Activated CD4-positive, CD25-positive, alpha-beta regulatory T cell treated with anti-CD3 and anti-CD28 coated beads, Interleukin-2, amount 50 U/mL, for 24 hours (primary cell): ENCODE measurements around the gene GIT2.
"Not testable (repeated sequence)": the region's sequence is repeated elsewhere in the genome, so short reads cannot be mapped to it uniquely, and the experiment has no call there.

Experiments
- ATAC-seq, 2 donors: fragments of 150-1000 bp; cut with Tn5 transposase; one replicate each; pipeline ENCODE4 v1.10.0; 2021; ENCODE audit warnings: mild to moderate bottlenecking in 1 of 2, moderate library complexity in 1 of 2

Gene GIT2

DNA sequence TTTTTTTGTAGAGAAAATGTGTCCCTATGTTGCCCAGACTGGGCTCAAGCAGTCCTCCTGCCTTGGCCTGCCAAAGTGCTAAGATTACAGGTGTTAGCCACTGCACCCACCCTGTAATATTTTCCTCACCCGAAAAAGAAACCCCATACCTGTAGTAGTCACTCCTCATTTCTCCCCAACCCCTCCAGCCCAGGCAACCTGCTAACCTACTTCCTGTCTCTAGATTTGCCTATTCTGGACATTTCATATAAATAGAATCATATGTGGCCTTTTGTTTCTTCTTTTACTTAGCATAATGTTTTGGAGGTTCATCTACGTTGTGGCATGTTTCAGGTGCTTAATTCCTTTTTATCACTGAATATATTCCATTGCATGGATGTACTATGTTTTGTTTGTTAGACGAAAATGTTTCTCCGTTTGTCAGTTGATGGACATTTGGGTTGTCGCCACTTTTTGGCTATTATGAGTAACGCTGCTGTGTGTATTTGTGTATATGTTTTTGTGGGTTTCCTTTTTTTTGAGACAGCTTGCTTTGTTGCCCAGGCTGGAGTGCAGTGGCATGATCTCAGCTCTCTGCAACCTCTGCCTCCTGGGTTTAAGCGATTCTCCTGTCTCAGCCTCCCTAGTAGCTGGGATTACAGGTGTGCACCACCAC lies 9.3 kb upstream of the GIT2 start:
- ATAC-seq = peak; percentile 51 to 60

DNA sequence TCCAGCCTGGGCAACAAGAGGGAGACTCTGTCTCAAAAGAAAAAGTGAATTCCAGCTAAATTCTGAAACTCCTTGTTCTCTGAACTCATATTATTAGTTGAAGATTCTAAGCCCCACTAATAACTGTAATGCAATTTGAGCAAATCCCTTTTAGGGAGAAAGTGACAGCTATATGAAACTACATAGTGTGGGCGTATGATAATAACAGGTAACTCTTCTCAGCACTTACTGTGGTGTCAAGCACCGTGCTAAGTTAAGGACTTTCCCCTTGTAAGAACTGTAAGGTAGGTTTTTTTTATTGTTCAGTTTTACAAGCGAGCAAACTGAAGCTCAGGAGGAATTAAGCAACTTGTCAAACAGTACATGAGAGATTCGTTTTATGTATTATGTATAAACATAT lies 8.4 kb upstream of the GIT2 start:
- peak; percentile 83 for ATAC-seq

DNA sequence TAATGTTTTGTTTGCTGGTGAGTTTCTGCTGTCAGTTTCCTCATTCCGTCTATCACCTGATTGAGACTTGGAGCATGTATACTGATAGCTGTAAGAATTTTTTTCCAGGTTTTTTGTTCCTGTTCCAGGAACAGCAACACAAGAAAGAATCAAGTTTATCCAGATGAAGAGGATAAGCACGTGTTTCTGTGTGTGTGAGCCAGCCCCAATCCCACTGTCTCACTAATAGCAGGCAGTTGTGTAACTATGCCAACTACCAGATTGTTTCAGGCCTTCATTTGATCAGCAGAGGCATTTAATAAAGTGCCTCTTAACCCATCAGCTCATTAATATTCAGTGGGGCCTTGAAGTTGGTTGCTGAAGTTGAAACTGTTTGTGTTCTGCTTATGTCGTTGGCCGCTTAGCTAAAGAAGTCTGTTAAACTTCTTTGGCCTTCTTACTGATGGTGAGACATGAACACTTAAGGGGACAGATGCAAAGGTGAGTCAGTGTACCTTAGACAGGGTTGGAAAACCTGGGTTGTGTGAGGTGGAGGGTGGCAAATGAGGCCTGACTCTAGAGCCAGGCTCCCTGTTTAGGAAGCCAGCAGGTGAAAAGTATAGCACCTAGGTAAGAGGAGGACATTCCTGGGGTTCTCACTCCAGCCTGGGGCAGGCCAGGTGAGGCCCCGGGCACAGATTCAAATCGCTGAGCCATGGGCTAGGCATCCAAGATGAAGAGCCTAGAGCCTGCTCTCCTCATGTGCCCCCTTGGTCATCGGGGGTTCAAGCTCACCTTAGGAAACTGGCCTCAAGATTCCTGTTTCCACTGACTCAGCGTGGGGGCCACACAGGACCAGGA lies 6.7 kb upstream of the GIT2 start:
- ATAC-seq = no peak

DNA sequence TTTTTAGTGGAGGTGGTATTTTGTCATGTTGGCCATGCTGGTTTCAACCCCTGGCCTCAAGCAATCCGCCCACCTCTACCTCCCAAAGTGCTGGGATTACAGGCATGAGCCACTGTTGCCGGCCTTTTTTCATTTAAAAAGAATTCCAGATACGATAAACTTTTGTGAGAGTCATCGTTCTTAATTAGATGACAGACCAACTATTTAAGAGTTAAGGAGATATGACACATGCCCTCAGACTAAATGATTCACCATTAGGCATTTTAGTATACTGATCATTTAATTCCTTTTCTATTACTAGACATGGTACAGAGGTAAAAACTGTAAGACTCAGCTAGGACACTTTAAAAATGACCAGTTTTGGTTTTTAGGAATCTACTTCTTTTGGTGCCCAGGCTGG lies 5.4 kb upstream of the GIT2 start:
- ATAC-seq = peak in 1 of 2 donors; percentile 9

DNA sequence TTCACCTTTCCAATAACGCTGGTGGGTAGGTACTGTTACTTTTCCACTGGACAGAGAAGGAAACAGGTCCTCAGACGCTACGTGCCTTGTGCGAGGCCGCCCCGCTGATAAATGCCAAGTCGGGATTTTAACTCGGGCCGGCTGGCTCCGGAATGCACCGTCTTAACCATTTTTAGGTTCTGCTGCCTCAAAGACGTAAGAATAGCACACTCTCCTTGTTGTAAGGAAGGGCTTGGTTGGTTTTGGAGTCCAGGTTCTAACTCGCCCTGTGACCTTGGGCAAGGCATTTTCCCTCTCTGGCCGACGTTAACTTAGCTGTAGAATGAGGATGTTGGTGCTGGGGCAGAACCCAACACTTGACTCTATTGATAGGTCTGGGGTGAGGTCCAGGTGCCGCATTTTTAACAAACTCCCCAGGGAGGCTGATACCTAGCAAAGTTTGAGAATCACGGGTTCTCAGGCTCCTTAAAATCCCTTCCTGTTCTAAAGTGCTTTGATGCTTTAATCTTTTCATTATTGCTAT lies 3.9 kb upstream of the GIT2 start:
- ATAC-seq = no peak

DNA sequence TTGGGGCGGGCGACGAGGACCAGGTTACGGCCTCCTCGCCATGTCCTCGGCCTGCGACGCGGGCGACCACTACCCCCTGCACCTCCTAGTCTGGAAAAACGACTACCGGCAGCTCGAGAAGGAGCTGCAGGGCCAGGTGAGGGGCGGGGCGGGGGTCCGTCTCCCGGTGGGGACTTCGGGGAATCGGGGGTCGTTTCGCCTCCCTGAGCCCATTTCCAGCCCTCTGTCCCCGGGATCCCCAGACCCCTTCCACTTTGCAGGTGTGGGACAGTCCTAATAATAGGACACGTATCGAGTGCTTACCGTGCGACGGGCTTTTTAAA lies 3.4 kb upstream of the GIT2 start:
- no peak for ATAC-seq

DNA sequence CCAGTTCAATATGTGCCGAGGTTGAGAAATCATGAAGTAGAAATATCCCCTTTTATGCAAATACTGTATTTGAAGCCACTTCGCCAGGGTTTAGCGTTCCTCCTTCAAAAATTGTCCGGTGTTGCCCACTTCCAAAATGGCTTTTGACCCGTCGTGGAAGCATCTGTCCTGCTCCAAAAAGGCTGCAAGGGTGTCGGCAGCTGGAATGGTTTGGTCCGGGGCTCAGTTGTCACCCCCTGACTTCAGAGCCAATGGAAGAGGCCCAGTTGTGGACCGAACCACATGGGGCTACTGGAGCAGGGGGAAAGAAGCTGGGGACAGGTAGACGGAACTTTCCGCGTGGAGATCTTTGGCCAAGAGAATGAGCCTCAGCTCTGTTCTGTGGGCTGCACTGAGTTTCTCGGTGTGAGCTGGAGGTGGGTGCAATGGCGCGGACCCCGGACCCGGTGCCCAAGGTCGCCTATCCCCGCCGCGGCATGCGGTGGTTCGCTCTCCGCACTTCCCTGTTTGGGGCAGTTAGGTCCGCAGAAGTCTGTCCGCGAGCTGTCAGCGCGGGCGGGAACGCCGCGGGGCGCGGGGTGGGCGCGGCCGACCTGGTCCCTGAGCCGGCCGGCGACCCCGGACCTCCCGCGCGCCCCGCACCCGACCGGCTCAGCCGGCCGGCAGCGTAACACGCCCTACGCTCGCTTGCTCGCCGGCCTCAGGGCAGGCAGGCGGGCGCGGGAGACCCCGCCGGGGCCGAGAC lies 2.9 kb upstream of the GIT2 start, which contains the start of gene ANKRD13A:
ANKRD13A (plus strand) TSS at position 527 of the 745 bp plus-strand sequence. CDS start 259 bp downstream, outside the sequence.
- ATAC-seq = peak; percentile 65 to 67

DNA sequence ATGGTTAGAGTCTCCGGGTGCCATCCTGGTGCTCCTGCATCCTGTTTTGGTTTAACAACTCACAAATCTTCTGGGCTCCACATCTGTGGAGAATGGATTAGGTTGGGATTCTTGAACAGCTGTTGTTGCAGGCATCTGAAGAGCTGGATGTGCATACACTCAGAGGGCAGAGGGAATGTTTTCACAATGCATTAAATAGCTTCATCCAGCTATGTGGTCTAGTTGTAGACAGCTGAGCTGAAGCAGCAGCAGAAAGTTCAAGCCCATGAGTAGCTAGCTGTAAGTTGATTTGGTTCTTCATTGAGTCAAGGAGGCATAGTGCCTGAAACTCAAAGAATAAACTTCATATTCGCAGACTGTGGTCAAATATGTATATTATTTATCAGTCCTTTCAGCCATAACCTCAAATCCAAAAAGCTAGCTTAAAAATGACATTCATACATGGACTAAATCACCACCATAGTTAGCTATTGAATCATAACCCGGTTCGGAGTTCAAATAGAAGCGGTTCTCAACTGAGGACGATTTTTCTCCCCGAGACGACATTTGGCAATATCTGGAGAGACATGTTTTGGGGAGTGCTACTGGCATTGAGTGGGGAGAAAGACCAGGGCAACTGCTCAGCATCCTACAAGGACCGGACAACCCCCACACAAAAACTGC lies 2.2 kb upstream of the GIT2 start:
- ATAC-seq = no peak

DNA sequence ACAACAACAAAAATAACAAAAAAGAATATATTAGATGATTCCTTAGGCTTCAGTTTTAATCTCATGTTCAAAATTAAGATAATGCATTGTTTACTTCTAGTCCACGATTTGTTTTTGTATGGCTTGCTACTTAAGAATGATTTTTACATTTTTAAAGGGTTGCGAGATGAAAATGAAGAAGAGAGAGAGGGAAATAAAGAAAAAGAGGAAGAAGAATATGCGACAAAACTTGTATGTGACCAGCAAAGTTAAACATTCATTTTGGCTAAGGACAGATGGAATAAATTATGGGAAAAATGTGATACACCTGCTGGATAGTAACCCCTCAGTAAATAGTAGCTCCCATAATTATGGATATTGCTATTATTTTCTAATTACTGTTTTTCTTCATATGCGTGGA lies 1.2 kb upstream of the GIT2 start:
- ATAC-seq = no peak

DNA sequence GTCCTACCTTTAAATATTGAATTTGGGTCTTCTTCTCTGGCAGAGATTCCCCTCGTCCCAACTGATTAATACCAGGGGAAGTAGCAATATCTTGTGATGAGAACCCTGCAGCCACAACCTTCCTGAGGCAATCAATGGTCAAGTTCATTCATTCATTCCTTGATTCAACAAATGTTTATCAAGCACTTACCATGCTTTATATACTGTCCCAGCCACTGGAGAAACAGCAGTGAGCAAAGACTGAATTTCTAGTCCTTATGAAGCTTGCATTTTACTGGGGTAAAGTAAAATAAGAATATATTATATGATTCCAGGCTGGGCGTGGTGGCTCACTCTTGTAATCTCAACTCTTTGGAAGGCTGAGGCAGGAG lies 300 bp upstream of the GIT2 start:
- no peak for ATAC-seq

DNA sequence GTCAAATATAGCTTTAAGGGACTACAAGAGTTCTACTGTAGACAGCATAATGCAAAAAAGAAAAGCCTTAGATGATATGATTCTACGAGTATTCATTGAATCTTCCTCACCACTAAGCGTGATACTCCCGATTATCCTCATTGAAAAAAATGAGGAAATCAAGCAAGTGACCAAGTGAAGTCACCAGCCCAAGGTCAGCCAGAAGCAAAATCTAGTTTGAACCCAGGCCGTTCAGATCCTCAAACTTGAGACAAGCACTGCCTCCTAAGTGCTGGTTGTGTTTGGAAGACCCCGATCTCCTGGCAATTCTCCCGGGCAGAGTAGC lies 845 bp downstream of the GIT2 start:
- ATAC-seq = no peak

DNA sequence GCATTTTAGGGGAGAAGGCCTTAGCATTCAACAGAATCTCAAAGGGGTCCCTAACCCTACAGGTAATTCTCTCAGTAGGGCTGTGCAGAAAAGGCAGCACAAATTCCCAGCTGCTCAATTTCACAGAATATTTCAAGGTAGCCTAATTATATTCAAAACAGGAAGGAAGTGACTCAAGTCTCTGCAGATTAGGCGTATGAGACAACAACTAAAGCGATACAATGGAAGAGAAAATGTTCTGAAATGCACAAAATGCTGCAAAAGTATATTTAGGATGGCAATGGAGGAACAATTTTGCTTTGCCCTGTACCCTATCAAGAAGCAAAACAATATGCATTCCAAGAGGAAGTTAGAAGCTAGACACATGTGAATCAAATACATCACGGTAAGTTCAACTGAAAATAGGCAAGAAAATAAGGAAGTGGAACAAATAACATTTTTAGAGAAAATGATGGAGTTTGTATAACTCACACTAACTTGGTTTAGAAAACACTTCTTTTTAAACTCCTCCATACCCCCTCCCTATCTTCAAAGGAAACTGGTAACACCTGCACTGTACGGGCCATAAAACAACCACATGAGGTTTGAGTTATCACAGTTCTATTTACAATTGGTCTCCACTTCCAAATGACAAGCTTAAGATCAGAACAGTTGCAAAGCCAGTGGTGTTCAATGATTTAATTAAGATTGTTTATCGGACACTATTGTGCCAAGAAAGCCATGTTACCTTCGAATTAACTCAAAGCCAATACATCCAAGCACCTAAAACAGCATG lies 1.6 kb downstream of the GIT2 start:
- no peak for ATAC-seq

DNA sequence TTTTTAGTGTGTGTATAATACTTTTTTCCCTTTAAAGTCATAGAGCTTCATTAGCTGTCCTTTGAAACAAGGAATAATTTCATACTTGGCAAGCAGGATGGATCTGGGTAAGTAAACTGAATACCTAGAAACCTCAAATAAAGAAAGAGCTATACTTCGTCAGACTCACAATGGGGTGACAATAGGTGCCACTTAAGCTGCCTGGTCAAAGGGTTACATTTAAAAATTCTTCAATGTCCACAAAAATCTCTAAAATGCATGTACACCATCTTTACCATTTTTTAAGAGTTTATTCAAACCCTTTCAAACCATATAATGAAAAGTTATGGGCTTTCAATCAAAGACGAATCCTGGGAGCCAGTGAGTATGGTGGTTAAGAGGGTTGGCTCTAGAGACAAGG lies 3.1 kb downstream of the GIT2 start:
- ATAC-seq = no peak

DNA sequence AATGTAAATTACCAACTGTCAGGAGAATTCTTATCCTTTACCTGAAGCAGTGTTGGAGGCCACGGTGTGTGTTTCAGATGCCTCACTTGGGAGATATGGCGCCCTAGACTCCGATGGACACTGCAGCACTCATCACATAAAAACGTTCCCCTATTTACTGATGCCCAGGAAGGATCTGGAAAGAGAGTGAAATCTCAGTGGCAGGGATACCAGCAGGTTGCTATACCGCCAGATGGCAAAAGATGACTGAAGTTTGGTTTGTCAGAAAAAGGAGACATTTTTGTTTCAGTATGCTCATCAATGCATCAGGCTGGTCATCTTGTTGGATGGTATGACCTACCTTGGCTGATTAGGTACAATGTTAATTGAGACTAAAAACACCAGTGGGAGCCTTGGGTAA lies 4.6 kb downstream of the GIT2 start:
- ATAC-seq = no peak

DNA sequence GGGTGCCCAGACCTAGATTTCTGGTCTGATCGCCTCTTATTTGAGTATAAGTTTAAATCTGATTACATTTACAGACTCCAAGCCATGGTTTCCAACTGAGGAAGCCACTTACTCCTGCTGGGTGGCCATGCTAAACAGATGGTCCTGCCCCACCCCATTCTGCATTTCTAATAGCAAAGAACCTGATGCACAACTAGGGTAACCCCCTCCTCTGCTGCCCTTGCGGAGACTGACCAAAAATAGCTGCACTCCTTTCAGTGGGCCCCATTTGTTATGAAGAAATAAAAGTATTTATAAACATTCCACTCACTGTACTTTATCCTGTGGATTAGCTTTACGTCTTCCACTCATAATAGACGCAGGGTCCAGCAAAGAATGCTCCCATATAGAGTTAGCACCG lies 6.8 kb downstream of the GIT2 start:
- no peak for ATAC-seq

DNA sequence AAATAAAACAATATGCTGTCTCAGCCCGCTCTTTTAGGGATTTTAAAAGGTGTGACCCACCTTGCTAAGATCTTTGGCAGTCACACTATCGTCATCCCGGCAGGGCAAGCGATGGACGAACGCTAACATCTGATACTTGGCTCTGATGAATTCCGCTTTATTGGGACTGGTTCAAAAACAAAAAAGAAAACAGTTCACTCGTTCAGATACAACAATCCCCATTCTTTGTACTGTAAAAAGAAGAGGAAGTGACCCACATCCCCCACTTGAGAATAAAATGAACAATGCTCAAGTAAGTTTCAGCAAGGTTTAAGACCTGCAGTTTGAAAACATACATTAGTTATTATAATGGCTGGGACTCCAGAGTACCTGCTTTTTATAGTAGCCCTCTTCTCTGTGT lies 7.3 kb downstream of the GIT2 start:
- ATAC-seq = no peak

DNA sequence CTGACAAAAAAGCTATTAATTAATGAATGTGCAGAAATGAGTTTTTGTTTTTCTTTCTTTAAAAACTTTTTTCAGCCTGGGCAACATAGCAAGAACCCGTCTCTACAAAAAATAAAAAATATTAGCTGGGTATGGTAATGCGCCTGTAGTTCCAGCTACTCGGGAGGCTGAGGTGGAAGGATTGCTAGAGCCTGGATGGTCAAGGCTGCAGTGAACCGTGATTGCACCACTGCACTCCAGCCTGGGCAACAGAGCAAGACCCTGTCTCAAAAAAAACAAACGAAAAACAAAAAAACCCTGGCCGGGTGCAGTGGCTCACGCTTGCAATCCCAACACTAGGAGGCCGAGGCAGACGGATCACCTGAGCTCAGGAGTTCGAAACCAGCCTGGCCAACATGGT lies 7.9 kb downstream of the GIT2 start:
- ATAC-seq = no peak

DNA sequence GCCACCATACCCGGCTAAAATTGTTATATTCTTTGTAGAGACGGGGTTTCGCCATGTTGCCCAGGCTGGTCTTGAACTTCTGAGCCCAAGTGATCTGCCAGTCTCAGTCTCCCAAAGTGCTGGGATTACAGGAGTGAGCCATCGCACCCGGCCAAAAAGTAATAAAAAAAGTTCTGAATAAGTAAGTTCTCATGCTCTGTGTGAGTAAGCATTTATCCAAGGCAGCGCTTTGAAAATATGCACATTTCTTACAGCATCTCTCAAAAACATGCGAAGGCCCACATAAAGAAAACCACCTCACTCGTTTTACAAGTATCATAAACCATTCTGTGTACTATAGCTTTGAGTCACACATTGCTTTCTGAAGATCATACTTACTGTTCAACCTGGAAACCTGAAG lies 8.6 kb downstream of the GIT2 start:
- peak; percentile 90 to 96 for ATAC-seq

DNA sequence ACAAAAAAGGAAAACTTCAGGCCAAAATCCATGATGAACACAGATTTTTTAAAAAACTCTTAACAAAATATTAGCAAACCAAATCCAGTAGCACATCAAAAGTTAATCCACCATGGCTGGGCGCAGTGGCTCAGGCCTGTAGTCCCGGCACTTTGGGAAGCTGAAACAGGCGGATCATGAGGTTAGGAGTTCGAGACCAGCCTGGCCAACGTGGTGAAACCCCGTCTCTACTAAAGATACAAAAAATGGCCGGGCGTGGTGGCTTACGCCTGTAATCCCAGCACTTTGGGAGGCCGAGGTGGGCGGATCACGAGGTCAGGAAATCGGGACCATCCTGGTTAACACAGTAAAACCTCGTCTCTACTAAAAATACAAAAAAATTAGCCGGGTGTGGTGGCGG lies 9.9 kb downstream of the GIT2 start:
- ATAC-seq = not testable (repeated sequence)

DNA sequence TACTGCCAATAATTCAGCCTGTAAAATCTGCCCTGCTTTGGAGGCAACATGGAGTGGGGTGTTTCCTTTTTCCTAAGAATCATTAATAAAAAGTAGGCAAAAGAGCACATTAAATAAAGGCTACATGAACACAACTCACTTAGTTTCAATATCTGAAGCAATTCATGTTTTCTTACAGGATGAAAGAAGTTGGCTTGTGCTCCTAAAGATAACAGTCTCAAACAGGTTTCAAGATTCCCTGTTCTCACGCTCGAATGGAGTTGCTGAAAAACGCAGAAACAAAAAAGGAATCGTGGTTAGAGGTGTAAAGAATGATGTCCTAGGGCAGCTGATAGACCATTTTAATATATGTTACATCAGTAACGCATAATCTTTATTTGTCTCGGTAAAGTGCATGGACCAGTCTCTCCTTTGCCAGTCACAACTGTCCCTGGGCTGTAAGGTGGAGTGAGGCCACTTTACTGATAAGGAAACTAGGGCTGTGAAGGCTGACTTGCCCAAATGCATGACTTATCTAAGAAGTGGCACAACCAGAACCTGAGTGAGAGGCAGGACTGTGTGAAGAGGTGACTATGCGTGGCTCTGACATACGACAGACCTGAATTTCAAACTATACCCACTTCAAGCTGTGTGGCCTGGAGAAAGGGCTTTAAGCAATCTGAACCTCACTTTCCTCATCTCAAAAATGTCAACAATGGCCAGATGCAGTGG lies 12.6 kb downstream of the GIT2 start:
- ATAC-seq = no peak

DNA sequence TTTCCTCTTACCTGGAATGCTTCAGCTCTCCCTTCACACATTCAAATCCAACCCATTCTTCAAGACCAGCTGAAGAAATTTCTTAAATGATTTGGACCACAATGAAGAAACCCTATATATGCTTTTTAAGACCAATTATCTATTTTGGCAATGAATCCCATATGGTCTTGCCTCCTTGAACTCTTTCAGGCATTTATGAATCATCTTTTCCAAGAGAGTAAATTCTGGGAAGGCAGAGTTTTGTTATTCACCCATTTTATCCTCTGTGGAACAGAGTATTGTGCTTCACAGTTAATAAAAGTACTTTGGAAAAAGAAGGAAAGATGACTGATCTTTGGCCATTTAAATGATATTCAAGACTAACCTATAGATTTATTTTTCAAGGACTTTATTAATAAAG lies 14.0 kb downstream of the GIT2 start:
- ATAC-seq = no peak

DNA sequence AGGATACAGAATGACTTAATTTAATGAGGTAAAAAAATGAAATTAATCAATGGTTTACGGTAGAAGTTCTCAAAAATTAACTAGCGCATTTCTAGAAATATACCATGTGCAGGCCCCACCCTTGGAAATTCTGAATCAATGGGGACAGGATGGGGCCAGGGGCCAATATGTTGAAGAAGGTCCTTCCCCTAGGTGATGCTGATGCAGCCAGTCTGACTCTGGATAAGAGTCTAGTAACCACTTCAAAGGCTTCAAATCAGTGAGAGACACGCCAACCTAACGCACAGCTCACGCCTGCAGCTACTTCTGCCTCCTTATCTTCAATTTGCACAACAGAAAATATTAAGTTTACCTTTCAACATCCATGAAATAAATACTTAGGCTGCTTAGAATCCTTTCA lies 14.9 kb downstream of the GIT2 start:
- peak; percentile 100 for ATAC-seq
